A549 (cell line): ENCODE results near the gene PEX7. TPM values are rescaled to one million over a fixed set of nuclear protein-coding genes. Genes with fewer than 3 reads are reported as not detected.
"Not testable (repeated sequence)": the region's sequence is repeated elsewhere in the genome, so short reads cannot be mapped to it uniquely, and the experiment has no call there.

Source experiments
- ATAC-seq, 2 experiments: fragments of 200-7000 bp in 1 of 2; fragments of >200 bp in 1 of 2; cut with Nextera tagmentation in 1 of 2; cut with Tn5 transposase in 1 of 2; 3 replicates each; pipeline versions ENCODE4 v1.8.0 to v1.9.1; 2018 to 2020; ENCODE audit warnings: mild to moderate bottlenecking in 1 of 2, moderate library complexity in 1 of 2
- CTCF ChIA-PET: fragments of 300-600 bp; sonication (Branson Sonifier 250); formaldehyde crosslinking; extraction: SDS; loops from one replicate; lab custom pipeline; 2021; ENCODE audit warnings: antibody characterized with exemption, inconsistent platforms; lab: Yijun Ruan, JAX
- POLR2A ChIA-PET: fragments of 350-600 bp; formaldehyde crosslinking; extraction: SDS; loops from one replicate; lab custom pipeline; 2021; ENCODE audit warnings: antibody characterized with exemption, inconsistent platforms; lab: Yijun Ruan, JAX
- DNase-seq, 2 experiments: peaks; one replicate each; pipeline versions ENCODE4 v3.0.0 to v3.0.0-alpha.2; 2011 to 2016; ENCODE audit warnings: low read depth in 1 of 2, low spot score in 1 of 2
- FAIRE-seq: peaks from 2 replicates; lab custom pipeline; 2011; peaks lifted over from hg19 to GRCh38; lab: Jason Lieb, UNC
- H3K27ac ChIP-seq, 2 experiments: fragments of >200 bp; sonication (Bioruptor Twin); formaldehyde crosslinking; 3 replicates each; pipeline ENCODE4 v1.5.1; 2016 to 2017
- H3K4me1 ChIP-seq: fragments of >200 bp; sonication (Bioruptor Twin); formaldehyde crosslinking; 3 replicates; pipeline ENCODE4 v1.6.1; 2016
- H3K4me2 ChIP-seq: fragments of >200 bp; sonication (Bioruptor Twin); formaldehyde crosslinking; 3 replicates; pipeline ENCODE4 v1.6.1; 2016
- H3K4me3 ChIP-seq: fragments of >200 bp; sonication (Bioruptor Twin); formaldehyde crosslinking; 3 replicates; pipeline ENCODE4 v1.5.1; 2016
- H3K9me3 ChIP-seq: fragments of >200 bp; sonication (Bioruptor Twin); formaldehyde crosslinking; 3 replicates; pipeline ENCODE4 v1.6.1; 2016
- CBX2 ChIP-seq: fragments of 200-600 bp; sonication (generic); IDR thresholded peaks from 2 replicates; pipeline ENCODE4 v1.6.1; 2016; ENCODE audit warnings: low read depth, mild to moderate bottlenecking, borderline replicate concordance
- CBX8 ChIP-seq: fragments of 200-600 bp; sonication (generic); IDR thresholded peaks from 2 replicates; pipeline ENCODE4 v1.6.1; 2016
- CEBPB ChIP-seq, 2 experiments: fragments of >200 bp in 1 of 2; sonication (Bioruptor Twin) in 1 of 2; formaldehyde crosslinking in 1 of 2; IDR thresholded peaks; 2 replicates each; pipeline ENCODE4 v1.6.1; 2012 to 2016
- CHD2 ChIP-seq: fragments of 150-350 bp; IDR thresholded peaks from 2 replicates; pipeline ENCODE4 v1.6.1; 2014; ENCODE audit warnings: low read length; ENCODE audit not compliant: partially characterized antibody
- FOSB ChIP-seq: fragments of 250-450 bp; sonication (Bioruptor Pico); IDR thresholded peaks from 2 replicates; pipeline ENCODE4 v1.5.0; 2020; ENCODE audit warnings: mild to moderate bottlenecking, moderate library complexity
- HDAC2 ChIP-seq: fragments of 200-600 bp; sonication (generic); IDR thresholded peaks from 2 replicates; pipeline ENCODE4 v1.6.1; 2016
- HOXB5 ChIP-seq: fragments of 250-450 bp; sonication (Bioruptor Pico); IDR thresholded peaks from 2 replicates; pipeline ENCODE4 v1.5.0; 2020; ENCODE audit warnings: mild to moderate bottlenecking, moderate library complexity
- JUNB ChIP-seq: fragments of >200 bp; sonication (Bioruptor Twin); formaldehyde crosslinking; IDR thresholded peaks from 2 replicates; pipeline ENCODE4 v1.6.1; 2016
- KDM5A ChIP-seq: fragments of 200-600 bp; sonication (generic); IDR thresholded peaks from 2 replicates; pipeline ENCODE4 v1.6.1; 2016; ENCODE audit warnings: antibody characterized with exemption, mild to moderate bottlenecking
- MAZ ChIP-seq: fragments of 150-350 bp; IDR thresholded peaks from 2 replicates; pipeline ENCODE4 v1.6.1; 2014; ENCODE audit warnings: antibody characterized with exemption, low read depth, low read length, borderline replicate concordance
- NPAS2 ChIP-seq: fragments of 250-450 bp; sonication (Bioruptor Pico); IDR thresholded peaks from 2 replicates; pipeline ENCODE4 v1.8.0; 2022; ENCODE audit warnings: mild to moderate bottlenecking, moderate library complexity, borderline replicate concordance
- NR3C1 ChIP-seq: fragments of >200 bp; sonication (Bioruptor Twin); formaldehyde crosslinking; IDR thresholded peaks from 3 replicates; pipeline ENCODE4 v1.6.1; 2017
- PHF8 ChIP-seq: fragments of 200-600 bp; sonication (generic); IDR thresholded peaks from 2 replicates; pipeline ENCODE4 v1.6.1; 2016; ENCODE audit warnings: low read depth, mild to moderate bottlenecking, antibody characterized with exemption, moderate library complexity, borderline replicate concordance
- RAD21 ChIP-seq, 2 experiments: fragments of >200 bp in 1 of 2; sonication (Bioruptor Twin) in 1 of 2; formaldehyde crosslinking in 1 of 2; IDR thresholded peaks in 1 of 2; conservative IDR thresholded peaks in 1 of 2; 2 replicates in 1 of 2; 3 replicates in 1 of 2; pipeline ENCODE4 v1.6.1; 2012 to 2018; ENCODE audit warnings: inconsistent platforms in 1 of 2
- SREBF2 ChIP-seq: fragments of 450-650 bp; IDR thresholded peaks from 2 replicates; pipeline ENCODE4 v1.6.1; 2014; ENCODE audit warnings: mild to moderate bottlenecking, moderate library complexity
- WGBS: methylation state at CpG from one replicate; pipeline ENCODE4 v1.1.6; 2017; ENCODE audit errors: missing lambda C conversion rate; 5-methylcytosine and 5-hydroxymethylcytosine counted together
- polyA plus RNA-seq, 4 experiments: library from polyadenylated mRNA; depleted of rRNA in 3 of 4; stranded (reverse); fragments of >200 nt; fragmentation: RNase III in 1 of 4; extraction: RNeasy Plus Mini Kit Qiagen cat#74134 plus additional on column Dnase treatment in 1 of 4; gene quantifications; 2 replicates in 3 of 4; 3 replicates in 1 of 4; pipeline ENCODE4 v1.2.3, GENCODE V29; 2011 to 2017
- TF ChIP-seq, protein P1 (sequence below): fragments of >200 bp; sonication (Bioruptor Twin); formaldehyde crosslinking; IDR thresholded peaks from 3 replicates; pipeline ENCODE4 v1.6.1; 2016
- TF ChIP-seq, protein P2 (sequence below): fragments of 250-450 bp; sonication (Bioruptor Pico); IDR thresholded peaks from 2 replicates; pipeline ENCODE4 v1.5.0; 2021; ENCODE audit warnings: mild to moderate bottlenecking, moderate library complexity, borderline replicate concordance
- TF ChIP-seq, protein P3 (sequence below): fragments of 200-600 bp; sonication (generic); IDR thresholded peaks from 2 replicates; pipeline ENCODE4 v1.6.1; 2016; ENCODE audit warnings: antibody characterized with exemption, mild to moderate bottlenecking, moderate library complexity
- TF ChIP-seq, protein P4 (sequence below): IDR thresholded peaks from 2 replicates; pipeline ENCODE4 v1.6.1; 2012
- TF ChIP-seq, protein P5 (sequence below): fragments of 250-450 bp; sonication (Bioruptor Pico); IDR thresholded peaks from 2 replicates; pipeline ENCODE4 v1.5.0; 2020; ENCODE audit warnings: low read depth, mild to moderate bottlenecking, moderate library complexity

Gene PEX7
- polyA plus RNA-seq, 2 of the 4 experiments (the other 2 are of a cell fraction), result 6.9 to 9.6 TPM

DNA sequence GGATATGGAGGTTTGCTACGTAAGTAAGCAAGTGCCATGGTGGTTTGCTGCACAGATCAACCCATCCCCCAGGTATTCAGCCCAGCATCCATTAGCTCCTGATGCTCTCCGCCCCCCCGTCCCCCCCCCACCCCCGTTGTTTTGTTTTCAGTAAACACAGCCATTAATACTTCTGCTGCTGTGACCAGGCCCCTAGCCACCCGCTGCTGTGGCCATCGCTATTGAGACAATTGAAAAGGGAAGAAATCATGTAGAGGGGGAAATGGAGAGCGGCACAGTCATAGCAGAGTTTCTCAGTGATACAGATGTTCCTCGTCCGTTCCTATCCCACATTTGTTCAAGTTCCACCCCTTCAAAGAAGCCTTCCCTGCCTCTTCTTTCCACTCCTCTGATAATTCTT lies 124.6 kb downstream of the PEX7 start:
- no peak for ATAC-seq
- H3K9me3 ChIP-seq, result no peaks in the 10 kb centered on the region
- 61% methylated on average over 7 of the region's 9 CpGs for WGBS
- DNase-seq, result no peak
- ChIA-PET CTCF (no interaction called here), POLR2A (no interaction called here)
- H3K4me3 ChIP-seq, result no peak overlapping the region
- no peak for TF ChIP-seq NPAS2 (CRISPR knock-in tag)
- no peak for TF ChIP-seq RAD21 (conservative IDR thresholded peaks at IDR 0.05 in 1 of 2, IDR thresholded peaks at IDR 0.05 in 1 of 2)
- no peak for TF ChIP-seq PHF8
- no peak for TF ChIP-seq FOSB (CRISPR knock-in tag)
- TF ChIP-seq, protein P1, sequence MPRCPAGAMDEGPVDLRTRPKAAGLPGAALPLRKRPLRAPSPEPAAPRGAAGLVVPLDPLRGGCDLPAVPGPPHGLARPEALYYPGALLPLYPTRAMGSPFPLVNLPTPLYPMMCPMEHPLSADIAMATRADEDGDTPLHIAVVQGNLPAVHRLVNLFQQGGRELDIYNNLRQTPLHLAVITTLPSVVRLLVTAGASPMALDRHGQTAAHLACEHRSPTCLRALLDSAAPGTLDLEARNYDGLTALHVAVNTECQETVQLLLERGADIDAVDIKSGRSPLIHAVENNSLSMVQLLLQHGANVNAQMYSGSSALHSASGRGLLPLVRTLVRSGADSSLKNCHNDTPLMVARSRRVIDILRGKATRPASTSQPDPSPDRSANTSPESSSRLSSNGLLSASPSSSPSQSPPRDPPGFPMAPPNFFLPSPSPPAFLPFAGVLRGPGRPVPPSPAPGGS, result no peak
- TF ChIP-seq, protein P2, sequence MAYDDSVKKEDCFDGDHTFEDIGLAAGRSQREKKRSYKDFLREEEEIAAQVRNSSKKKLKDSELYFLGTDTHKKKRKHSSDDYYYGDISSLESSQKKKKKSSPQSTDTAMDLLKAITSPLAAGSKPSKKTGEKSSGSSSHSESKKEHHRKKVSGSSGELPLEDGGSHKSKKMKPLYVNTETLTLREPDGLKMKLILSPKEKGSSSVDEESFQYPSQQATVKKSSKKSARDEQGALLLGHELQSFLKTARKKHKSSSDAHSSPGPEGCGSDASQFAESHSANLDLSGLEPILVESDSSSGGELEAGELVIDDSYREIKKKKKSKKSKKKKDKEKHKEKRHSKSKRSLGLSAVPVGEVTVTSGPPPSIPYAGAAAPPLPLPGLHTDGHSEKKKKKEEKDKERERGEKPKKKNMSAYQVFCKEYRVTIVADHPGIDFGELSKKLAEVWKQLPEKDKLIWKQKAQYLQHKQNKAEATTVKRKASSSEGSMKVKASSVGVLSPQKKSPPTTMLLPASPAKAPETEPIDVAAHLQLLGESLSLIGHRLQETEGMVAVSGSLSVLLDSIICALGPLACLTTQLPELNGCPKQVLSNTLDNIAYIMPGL (CRISPR knock-in tag), result no peak
- TF ChIP-seq, protein P3, sequence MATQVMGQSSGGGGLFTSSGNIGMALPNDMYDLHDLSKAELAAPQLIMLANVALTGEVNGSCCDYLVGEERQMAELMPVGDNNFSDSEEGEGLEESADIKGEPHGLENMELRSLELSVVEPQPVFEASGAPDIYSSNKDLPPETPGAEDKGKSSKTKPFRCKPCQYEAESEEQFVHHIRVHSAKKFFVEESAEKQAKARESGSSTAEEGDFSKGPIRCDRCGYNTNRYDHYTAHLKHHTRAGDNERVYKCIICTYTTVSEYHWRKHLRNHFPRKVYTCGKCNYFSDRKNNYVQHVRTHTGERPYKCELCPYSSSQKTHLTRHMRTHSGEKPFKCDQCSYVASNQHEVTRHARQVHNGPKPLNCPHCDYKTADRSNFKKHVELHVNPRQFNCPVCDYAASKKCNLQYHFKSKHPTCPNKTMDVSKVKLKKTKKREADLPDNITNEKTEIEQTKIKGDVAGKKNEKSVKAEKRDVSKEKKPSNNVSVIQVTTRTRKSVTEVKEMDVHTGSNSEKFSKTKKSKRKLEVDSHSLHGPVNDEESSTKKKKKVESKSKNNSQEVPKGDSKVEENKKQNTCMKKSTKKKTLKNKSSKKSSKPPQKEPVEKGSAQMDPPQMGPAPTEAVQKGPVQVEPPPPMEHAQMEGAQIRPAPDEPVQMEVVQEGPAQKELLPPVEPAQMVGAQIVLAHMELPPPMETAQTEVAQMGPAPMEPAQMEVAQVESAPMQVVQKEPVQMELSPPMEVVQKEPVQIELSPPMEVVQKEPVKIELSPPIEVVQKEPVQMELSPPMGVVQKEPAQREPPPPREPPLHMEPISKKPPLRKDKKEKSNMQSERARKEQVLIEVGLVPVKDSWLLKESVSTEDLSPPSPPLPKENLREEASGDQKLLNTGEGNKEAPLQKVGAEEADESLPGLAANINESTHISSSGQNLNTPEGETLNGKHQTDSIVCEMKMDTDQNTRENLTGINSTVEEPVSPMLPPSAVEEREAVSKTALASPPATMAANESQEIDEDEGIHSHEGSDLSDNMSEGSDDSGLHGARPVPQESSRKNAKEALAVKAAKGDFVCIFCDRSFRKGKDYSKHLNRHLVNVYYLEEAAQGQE, result no peak
- TF ChIP-seq KDM5A, result no peak
- TF ChIP-seq JUNB, result no peak
- no peak for TF ChIP-seq CBX8
- TF ChIP-seq CBX2, result no peak
- TF ChIP-seq, protein P4, sequence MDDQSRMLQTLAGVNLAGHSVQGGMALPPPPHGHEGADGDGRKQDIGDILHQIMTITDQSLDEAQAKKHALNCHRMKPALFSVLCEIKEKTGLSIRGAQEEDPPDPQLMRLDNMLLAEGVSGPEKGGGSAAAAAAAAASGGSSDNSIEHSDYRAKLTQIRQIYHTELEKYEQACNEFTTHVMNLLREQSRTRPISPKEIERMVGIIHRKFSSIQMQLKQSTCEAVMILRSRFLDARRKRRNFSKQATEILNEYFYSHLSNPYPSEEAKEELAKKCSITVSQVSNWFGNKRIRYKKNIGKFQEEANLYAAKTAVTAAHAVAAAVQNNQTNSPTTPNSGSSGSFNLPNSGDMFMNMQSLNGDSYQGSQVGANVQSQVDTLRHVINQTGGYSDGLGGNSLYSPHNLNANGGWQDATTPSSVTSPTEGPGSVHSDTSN, result no peak
- TF ChIP-seq MAZ, result no peak
- TF ChIP-seq, protein P5, sequence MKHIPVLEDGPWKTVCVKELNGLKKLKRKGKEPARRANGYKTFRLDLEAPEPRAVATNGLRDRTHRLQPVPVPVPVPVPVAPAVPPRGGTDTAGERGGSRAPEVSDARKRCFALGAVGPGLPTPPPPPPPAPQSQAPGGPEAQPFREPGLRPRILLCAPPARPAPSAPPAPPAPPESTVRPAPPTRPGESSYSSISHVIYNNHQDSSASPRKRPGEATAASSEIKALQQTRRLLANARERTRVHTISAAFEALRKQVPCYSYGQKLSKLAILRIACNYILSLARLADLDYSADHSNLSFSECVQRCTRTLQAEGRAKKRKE (CRISPR knock-in tag), result no peak
- TF ChIP-seq SREBF2, result no peak
- no peak for TF ChIP-seq CEBPB (IDR thresholded peaks at IDR 0.05)
- no peak for TF ChIP-seq CHD2
- no peak for TF ChIP-seq NR3C1
- no peak for TF ChIP-seq HDAC2
- no peak for TF ChIP-seq HOXB5 (CRISPR knock-in tag)
- FAIRE-seq, result no peak
- no peaks in the 10 kb centered on the region for H3K4me1 ChIP-seq
- H3K27ac ChIP-seq, result no peak overlapping the region
- H3K4me2 ChIP-seq, result no peak overlapping the region

DNA sequence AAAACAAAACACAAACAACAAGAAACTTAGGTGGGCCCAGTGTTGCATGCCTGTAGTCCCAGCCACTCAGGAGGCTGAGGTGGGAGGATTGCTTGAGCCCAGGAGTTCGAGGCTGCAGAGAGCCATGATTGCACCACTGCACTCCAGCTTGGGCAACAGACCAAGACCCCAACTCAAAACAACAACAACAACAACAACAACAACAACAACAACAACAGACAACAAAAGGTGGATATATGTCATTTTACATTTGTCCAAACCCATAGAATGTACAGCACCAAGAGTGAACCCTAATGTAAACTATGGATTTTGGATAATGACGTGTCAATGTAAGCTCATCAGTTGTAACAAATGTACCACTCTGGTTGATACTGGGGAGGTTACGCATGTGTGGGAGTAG lies 127.6 kb downstream of the PEX7 start:
- H3K4me3 ChIP-seq, H3K27ac ChIP-seq, FAIRE-seq, H3K4me2 ChIP-seq, H3K4me1 ChIP-seq, ATAC-seq, H3K9me3 ChIP-seq, DNase-seq, POLR2A ChIA-PET: not testable (repeated sequence)
- CTCF ChIA-PET, result interaction anchor here (1.3 kb wide), 1 partner anchor 64 kb away, joined by 4 read pairs; no protein-coding TSS in a partner anchor
- 57% methylated on average over 3 of the region's 3 CpGs for WGBS
